ENCODE results near the gene GOLGA6L7. TPM values are rescaled to one million over a fixed set of nuclear protein-coding genes. Genes with fewer than 3 reads are reported as not detected.
"Not testable (repeated sequence)": the region's sequence is repeated elsewhere in the genome, so short reads cannot be mapped to it uniquely, and the experiment has no call there.

GOLGA6L7 gene, protein sequence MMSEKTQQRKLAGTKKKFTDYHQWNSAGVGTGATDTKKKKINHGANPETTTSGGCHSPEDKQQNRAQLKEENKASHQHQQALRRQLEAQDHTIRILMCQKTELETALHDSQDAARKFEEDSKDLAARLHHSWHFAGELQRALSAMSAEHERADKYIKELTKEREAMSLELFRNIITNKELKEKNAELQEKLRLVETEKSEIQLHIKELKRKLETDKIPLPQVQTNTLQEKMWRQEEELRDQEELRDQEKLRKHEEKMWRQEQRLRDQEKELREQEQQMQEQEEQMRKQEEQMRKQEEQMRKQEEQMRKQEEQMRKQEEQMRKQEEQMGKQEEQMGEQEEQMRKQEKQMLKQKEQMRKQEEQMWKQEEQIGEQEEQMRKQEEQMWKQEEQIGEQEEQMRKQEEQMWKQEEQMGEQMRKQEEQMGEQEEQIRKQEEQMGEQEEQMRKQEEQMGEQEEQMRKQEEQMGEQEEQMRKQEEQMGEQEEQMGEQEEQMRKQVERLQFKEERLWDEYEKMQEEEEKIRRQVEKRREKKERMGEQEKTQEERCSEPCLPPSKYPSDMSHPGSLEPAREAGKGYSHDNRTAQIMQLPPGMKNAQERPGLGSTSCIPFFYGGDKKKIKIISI
- 0.67 and 2.1 TPM in 2 replicates for total RNA-seq (2011; cell fraction: chromatin; rRNA removed; ENCODE audit: low replicate concordance)
- 0.39 TPM in 1 of 2 replicates, not detected in the other for total RNA-seq (2011; cell fraction: nucleolus; rRNA removed)
- 1.3 and 1.9 TPM in 2 replicates for total RNA-seq (2011; cell fraction: nucleoplasm; rRNA removed)
- total RNA-seq (2014; rRNA removed) (not detected in 2 replicates), total RNA-seq (2014; rRNA removed; fragmentation: Illumina TruSeq; extraction: Trizol) (not detected in 2 replicates), total RNA-seq (2015; rRNA removed; fragmentation: Illumina TruSeq; extraction: Trizol) (not detected in 2 replicates), total RNA-seq (2021) (0.11 TPM in 1 of 2 replicates, not detected in the other), polyA plus RNA-seq (2011; rRNA removed) (0.11 and 0.42 TPM in 2 replicates), polyA plus RNA-seq (2014; fragmentation: Illumina TruSeq; extraction: Trizol) (not detected in 2 replicates), polyA plus RNA-seq (2014; fragmentation: Nextera tagmentation; extraction: Ambion mirVana) (under 1 TPM in 1 of 2 experiments, not detected in 1; 0.14 TPM), polyA plus RNA-seq (2014; rRNA removed) (not detected in 2 replicates), polyA minus RNA-seq (2011; rRNA and poly(A)+ RNA removed) (0.28 and 0.51 TPM in 2 replicates), Bru-seq, nascent RNA (percentile 29 among the genes with signal in this experiment), BruChase-seq, experiment 1, labeled RNA remaining after a 2-hour chase (percentile 21 among the genes with signal in this experiment), BruChase-seq, experiment 2, labeled RNA remaining after a 6-hour chase (percentile 38 among the genes with signal in this experiment)
- 0.38 TPM in 1 of 2 replicates, not detected in the other for polyA plus RNA-seq (2011; cell fraction: cytosol; rRNA removed)
- polyA plus RNA-seq (2011; cell fraction: nucleus; rRNA removed) = 0.26 and 0.86 TPM in 2 replicates
- polyA plus RNA-seq (2012) = 0.40 and 0.44 TPM in 2 replicates
- not detected in 2 replicates for polyA minus RNA-seq (2011; cell fraction: cytosol; rRNA and poly(A)+ RNA removed)
- polyA minus RNA-seq (2011; cell fraction: nucleus; rRNA and poly(A)+ RNA removed) = 0.56 TPM in 1 of 2 replicates, not detected in the other
- long read RNA-seq, experiment 1, partial matches to known transcripts = 0 of 2 reads
- long read RNA-seq, experiment 1, other reads (novel, unspliced or antisense) = 2 of 2 reads
- long read RNA-seq, experiment 2 = 0 reads
- long read RNA-seq, experiment 3 = 0 reads

DNA sequence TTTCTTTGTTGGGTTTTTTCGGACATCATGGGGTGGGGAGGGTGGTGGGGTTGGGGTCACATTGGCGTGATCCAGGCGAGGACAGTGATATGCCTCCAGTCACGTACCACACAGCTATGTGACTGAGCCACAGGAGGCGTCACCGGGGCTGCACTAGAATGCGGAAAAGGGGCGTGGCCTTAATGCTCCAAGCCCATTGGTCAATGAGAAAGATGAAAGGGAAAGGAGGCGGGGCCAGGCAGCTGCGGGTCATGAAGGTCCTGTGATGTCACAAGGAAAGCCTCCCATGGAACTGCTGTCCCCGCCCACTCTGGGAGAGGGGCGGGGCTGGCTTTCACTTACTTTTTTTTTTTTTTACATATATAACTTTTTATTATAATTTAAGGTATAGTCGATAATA lies at the start of gene GOLGA6L7:
Gene GOLGA6L7 (minus strand): TSS at position 124 of the 400 bp plus-strand sequence. CDS start 95 bp downstream, at position 29.
- POLR2A ChIA-PET; H2AFZ ChIP-seq (ENCODE audit: low read depth, low read length); H3K9ac ChIP-seq (ENCODE audit: insufficient read depth in 1 of 2, low read depth in 2 of 2, low read length in 2 of 2); H3K4me3 ChIP-seq; H3K9me3 ChIP-seq (replicated peaks; ENCODE audit: control insufficient read depth, insufficient read depth, low read depth, low read length); H3K36me3 ChIP-seq (ENCODE audit: control insufficient read depth, insufficient read depth, low read length); intact Hi-C loops (cut with micrococcal nuclease); H3K4me1 ChIP-seq (replicated peaks in 1 of 2; ENCODE audit: control insufficient read depth in 2 of 2, insufficient read depth in 2 of 2, low read length in 2 of 2); CTCF ChIA-PET (ENCODE audit: low intra/inter-chr PET ratio); in situ Hi-C loops (cut with MboI); H3K79me2 ChIP-seq (ENCODE audit: control insufficient read depth, insufficient read depth, low read length); BruUV-seq (replicated peaks); H4K20me1 ChIP-seq (replicated peaks; ENCODE audit: control insufficient read depth, insufficient read depth, low read length); H3K4me2 ChIP-seq (ENCODE audit: insufficient read depth, low read length); H3K27me3 ChIP-seq (ENCODE audit: control insufficient read depth in 2 of 2, insufficient read depth in 2 of 2, low read length in 2 of 2); H3K9me1 ChIP-seq (ENCODE audit: control insufficient read depth, insufficient read depth, low read length); FAIRE-seq; H3K27ac ChIP-seq (ENCODE audit: extremely low read depth, low read depth, low read length); TF ChIP-seq ATF1 (CRISPR knock-in tag; IDR thresholded peaks at IDR 0.05): not testable (repeated sequence)
- peak; percentile 67 to 86 (median 84) for DNase-seq (ENCODE audit: extremely low read depth in 1 of 4, low spot score in 3 of 4)
- 69% methylated on average over 8 of the region's 13 CpGs for WGBS (ENCODE audit: insufficient coverage, low coverage, missing lambda C conversion rate)
- peak; percentile 35; the same call in 1 of the 2 replicates for TF ChIP-seq ZNF384 (IDR thresholded peaks at IDR 0.05; ENCODE audit: low read depth, low read length)
- peak; percentile 76 for TF ChIP-seq LEF1 (IDR thresholded peaks at IDR 0.05)
- peak; percentile 23; the same call in 1 of the 2 replicates for TF ChIP-seq ATF1 (tag; IDR thresholded peaks at IDR 0.05)
- ATAC-seq = peak; percentile 93

Measured in K562 (cell line).